Right kidney (tissue), 1 donor: Measurements from ENCODE around the gene AVL9.
"Not testable (repeated sequence)": the region's sequence is repeated elsewhere in the genome, so short reads cannot be mapped to it uniquely, and the experiment has no call there.

Source experiments
- DNase-seq: peaks from one replicate; pipeline ENCODE4 v3.0.0-alpha.2; 2016

AVL9 gene

GRCh38 chr7:32494946-32495297, 367 bp upstream of the AVL9 start:
- DNase-seq: peak; percentile 85

- peak; percentile 67 for DNase-seq
These were observed 944 bp downstream of the AVL9 start for GRCh38 chr7:32496052-32496813.

DNA sequence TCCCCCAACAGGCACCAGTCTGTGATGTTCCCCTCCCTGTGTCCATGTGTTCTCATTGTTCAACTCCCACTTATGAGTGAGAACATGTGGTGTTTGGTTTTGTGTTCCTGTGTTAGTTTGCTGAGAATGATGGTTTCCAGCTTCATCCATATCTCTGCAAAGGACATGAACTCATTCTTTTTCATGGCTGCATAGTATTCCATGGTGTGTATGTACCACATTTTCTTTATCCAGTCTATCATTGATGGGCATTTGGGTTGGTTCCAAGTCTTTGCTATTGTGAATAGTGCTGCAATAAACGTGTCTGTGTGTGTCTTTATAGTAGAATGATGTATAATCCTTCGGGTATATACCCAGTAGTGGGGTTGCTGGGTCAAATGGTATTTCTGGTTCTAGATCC, 4.5 kb downstream of the AVL9 start:
- DNase-seq: not testable (repeated sequence)

- not testable (repeated sequence) for DNase-seq
These were observed 4.9 kb downstream of the AVL9 start for GRCh38 chr7:32500216-32500615.

DNA sequence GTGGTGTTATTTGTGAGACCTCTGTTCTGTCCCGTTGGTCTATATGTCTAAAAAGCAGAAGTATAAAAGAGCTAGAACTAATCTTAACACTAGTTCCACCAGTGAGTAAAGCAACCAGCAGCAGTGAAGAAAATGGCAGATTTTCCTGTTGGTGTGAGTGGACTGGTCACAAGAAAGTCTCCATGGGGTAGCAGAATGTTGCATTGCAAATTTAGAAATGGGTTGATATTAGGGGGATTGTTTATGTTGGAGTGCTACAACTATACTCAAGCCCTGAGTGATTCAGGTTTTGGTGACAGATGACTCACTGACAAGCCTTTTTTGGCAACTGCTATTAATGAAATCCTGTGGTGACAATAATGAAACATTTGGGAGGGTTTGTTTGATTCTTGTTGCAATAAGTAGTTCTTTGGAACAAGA, 5.6 kb downstream of the AVL9 start:
- DNase-seq: no peak

DNA sequence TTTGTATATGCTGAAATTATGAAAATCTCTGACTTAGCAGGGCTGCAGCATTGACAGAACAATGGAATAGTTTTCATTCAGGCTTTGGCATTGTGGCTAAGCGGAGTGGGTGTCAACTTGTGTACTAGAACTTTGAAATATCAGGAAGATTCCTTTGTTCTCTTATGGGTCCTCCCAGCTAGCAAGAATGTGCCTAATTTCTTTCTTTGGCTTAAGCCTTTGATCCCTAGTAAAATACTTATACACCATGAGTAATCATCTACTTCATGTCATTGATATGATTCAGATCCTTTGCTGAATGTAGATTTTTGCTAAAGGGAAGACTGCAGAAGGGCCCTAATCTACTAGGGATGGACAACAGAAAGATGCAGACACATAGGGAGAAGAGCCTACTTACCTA, 6.2 kb downstream of the AVL9 start:
- no peak for DNase-seq

GRCh38 chr7:32502728-32503127, 7.4 kb downstream of the AVL9 start:
- no peak for DNase-seq

DNA sequence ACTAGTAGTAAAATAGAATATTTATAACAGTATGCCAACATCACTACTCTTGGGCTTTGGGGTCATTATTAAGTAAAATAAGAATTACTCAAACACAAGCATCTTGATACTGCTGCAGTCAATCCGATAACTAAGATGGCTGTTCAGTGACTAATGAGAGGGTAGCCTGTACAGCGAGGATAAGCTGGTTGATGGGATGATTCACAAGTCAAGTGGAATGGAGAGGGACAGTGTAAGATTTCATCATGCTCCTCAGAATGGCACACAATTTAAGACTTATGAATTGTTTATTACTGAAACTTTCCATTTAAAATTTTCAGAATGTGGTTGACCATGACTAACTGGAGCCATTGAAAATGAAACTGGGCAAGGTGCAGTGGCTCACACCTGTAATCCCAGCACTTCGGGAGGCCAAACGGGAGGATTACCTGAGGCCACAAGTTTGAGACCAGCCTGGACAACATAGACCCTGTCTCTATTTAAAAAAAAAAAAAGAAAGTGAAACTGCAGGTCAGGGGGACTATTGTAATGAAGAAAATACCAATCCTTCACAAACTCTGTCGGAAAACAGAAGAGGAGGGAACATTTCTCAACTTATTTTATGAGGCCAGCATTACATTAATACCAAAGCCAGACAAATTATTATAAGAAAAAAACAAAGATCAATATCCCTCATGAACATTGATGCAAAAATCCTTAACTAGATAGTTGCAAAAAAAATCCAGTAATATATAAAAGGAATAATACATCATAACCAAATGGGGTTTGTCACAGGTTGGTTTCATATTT, 11.2 kb downstream of the AVL9 start:
- DNase-seq: no peak

DNA sequence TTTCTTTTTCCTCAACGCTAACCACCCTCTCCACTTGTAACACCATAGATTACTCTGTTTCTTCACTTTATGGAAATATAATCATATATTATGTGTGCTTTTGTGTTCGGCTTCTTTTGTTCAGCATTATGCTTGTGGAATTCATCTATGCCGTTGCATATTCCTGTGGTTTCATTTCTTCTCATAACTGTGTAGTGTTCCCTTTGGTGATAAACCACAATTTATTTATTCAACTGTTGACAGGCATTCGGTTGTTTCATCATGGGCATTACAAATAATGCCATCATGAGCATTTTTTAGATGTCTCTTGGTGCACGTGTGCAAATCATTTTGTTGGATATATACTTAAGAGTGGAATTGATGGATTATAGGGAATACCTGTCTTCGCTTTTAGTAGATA, 12.1 kb downstream of the AVL9 start:
- no peak for DNase-seq

GRCh38 chr7:32511791-32512190, 16.5 kb downstream of the AVL9 start:
- DNase-seq: no peak

DNA sequence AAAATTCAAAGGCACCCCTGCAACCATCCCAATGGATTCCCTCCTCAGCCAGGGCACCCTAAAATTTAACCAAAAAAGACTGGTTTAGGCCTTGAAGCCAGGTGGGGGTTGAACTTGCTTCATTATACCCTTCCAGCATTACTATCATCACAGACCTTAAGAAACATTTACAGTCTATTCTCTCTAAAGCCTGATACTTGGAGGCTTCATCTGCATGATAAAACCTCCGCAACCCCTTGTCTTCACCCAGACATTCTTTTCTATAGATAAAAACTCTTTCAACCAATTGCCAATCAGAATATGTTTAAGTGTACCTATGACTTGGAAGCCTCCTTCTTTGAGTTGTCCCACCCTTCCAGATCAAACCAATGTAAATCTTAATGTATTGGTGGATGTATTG, 17.9 kb downstream of the AVL9 start:
- no peak for DNase-seq

GRCh38 chr7:32515890-32516550, 20.7 kb downstream of the AVL9 start:
- DNase-seq: no peak

DNA sequence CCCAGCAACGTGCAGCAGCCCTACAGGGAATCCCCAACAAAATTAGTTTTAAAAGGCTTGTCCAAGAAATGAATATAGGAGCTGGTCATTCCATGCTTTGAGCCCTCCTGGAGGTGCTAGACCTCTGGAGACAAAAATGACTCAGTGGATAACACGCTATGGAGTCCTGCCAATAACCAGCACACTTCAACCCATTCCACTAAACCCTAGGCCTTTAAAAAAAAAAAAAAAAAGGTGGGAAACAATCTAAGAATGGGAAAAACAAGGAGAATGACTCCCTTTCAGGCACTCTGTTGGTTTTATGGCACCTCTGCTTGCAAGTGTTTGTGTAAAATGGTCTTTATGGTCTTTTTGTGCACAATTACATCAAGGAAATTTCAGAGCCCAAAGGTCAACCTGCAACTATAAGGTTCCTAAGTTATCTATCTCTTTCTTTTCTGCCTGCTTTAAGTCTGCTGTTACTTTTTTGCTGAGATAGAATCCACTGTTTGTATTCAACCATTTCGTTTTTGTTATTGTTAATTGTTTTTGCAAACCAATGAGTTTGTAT, 21.3 kb downstream of the AVL9 start:
- no peak for DNase-seq

- no peak for DNase-seq
These were observed 23.3 kb downstream of the AVL9 start for GRCh38 chr7:32518534-32519140.

DNA sequence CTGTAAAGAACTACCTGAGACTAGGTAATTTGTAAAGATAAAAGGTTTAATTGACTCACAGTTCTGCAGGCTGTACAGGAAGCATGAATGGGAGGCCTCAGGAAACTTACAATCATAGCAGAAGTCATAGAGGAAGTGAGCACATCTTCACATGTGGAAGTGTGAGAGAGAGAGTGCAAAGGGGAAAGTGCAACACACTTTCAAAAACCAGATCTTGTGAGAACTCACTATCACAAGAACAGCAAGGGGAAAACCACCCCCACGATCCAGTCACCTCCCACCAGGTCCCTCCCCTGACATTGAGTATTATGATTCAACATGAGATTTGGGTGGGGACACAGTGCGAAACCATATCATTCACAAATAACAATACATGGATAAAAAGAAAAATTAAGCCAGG, 24.5 kb downstream of the AVL9 start:
- no peak for DNase-seq

- DNase-seq: no peak
These were observed 27.6 kb downstream of the AVL9 start for GRCh38 chr7:32522746-32523530.

- no peak for DNase-seq
These were observed 29.3 kb downstream of the AVL9 start for GRCh38 chr7:32524631-32525030.

GRCh38 chr7:32525839-32526238, 30.6 kb downstream of the AVL9 start:
- no peak for DNase-seq

DNA sequence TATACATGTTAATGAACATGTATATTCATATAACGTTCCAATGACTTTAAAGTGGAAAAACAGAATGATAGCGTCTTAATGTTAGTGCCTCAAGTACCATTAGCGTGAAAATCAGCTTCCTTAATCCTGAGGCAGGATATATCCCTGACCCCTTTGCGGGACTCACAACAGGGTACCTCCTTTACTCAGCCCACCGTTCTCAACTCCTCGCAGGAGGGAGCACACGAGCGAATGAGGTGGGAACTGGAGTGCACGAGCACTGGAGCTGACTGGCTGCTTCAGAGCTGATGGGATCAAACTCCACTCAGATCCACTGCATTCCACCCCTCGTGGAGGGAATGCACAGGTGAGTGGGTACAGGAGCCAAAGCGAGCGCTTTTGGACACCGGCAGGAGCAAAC, 36.1 kb downstream of the AVL9 start:
- no peak for DNase-seq

DNA sequence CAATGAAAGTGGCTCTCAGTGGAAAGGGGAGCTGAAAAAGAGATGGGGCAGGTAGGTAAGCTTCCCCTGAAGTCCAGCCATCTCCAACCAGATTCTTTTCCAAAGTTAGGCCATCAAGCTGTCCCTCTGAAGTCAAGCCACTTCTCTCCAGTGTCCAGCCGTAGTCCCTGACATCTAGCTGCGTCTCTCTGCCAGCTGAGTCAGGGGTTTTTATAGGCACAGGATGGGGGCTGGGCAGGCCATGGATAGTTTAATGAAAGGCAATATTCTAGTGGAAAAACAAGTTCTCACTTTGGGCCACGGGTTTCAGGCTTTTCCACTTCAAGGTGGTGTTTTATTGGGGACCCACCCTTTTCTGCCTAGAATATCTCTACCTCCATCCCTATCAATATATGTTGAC, 36.8 kb downstream of the AVL9 start:
- DNase-seq: no peak

DNA sequence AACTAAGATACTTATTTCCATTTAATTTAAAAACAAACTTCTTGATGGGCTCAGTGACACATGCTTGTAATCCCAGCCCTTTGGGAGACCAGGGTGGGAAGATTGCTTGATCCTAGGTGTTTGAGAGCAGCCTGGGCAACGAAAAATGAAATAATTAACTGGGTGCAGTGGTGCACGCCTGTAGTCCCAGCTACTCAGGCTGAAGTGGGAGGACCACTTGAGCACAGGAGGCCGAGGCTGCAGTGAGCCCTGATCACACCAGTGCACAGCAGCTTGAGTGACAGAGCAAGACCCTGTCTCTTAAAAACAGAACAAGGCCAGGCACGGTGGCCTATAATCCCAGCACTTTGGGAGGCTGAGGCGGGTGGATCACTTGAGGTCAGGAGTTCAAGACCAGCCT, 37.4 kb downstream of the AVL9 start:
- DNase-seq: no peak
